ENCODE measurements around the gene TNN.
"Not testable (repeated sequence)": the region's sequence is repeated elsewhere in the genome, so short reads cannot be mapped to it uniquely, and the experiment has no call there.

DNA sequence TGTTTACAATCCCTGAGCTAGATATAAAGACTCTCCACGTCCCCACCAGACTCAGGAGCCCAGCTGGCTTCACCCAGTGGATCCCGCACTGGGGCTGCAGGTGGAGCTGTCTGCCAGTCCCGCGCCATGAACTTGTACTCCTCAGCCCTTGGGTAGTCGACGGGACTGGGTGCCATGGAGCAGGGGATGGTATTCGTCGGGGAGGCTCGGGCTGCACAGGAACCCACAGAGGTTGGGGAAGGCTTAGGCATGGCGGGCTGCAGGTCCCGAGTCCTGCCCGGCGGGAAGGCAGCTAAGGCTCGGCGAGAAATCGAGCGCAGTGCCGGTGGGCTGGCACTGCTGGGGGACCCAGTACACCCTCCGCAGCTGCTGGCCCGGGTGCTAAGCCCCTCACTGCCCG, 34.5 kb downstream of the TNN start:
- TF ChIP-seq, protein P1, sequence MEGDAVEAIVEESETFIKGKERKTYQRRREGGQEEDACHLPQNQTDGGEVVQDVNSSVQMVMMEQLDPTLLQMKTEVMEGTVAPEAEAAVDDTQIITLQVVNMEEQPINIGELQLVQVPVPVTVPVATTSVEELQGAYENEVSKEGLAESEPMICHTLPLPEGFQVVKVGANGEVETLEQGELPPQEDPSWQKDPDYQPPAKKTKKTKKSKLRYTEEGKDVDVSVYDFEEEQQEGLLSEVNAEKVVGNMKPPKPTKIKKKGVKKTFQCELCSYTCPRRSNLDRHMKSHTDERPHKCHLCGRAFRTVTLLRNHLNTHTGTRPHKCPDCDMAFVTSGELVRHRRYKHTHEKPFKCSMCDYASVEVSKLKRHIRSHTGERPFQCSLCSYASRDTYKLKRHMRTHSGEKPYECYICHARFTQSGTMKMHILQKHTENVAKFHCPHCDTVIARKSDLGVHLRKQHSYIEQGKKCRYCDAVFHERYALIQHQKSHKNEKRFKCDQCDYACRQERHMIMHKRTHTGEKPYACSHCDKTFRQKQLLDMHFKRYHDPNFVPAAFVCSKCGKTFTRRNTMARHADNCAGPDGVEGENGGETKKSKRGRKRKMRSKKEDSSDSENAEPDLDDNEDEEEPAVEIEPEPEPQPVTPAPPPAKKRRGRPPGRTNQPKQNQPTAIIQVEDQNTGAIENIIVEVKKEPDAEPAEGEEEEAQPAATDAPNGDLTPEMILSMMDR (conservative IDR thresholded peaks at IDR 0.05): not testable (repeated sequence)
- not testable (repeated sequence) for TF ChIP-seq ZFX (IDR thresholded peaks at IDR 0.05)
